GM19452 (cell line): Measurements from ENCODE around the gene CNPY1.
A peak's percentile ranks its signal among the peaks of the same experiment; 100 is the strongest.

Experiments
- ATAC-seq: cut with Tn5 transposase; IDR thresholded peaks from one replicate; pipeline ENCODE4 v1.9.1; 2021; ENCODE audit not compliant: unreplicated experiment

The CNPY1 gene

GRCh38 chr7:155490697-155491628, 55.4 kb downstream of the CNPY1 start:
- ATAC-seq, result peak; percentile 97

GRCh38 chr7:155489862-155490696, 56.3 kb downstream of the CNPY1 start:
- no peak for ATAC-seq

- no peak for ATAC-seq
These were observed 57.1 kb downstream of the CNPY1 start for GRCh38 chr7:155489158-155489840.

- ATAC-seq, result no peak
These were observed 57.8 kb downstream of the CNPY1 start for GRCh38 chr7:155488483-155489127.

- no peak for ATAC-seq
These were observed 58.6 kb downstream of the CNPY1 start for GRCh38 chr7:155487509-155488482.

- ATAC-seq, result no peak
These were observed 59.4 kb downstream of the CNPY1 start for GRCh38 chr7:155486783-155487508.

GRCh38 chr7:155484483-155485399, 61.6 kb downstream of the CNPY1 start:
- ATAC-seq, result no peak

- ATAC-seq, result no peak
These were observed 62.5 kb downstream of the CNPY1 start for GRCh38 chr7:155483868-155484325.

- no peak for ATAC-seq
These were observed 63.1 kb downstream of the CNPY1 start for GRCh38 chr7:155483245-155483644.

- no peak for ATAC-seq
These were observed 63.7 kb downstream of the CNPY1 start for GRCh38 chr7:155482511-155483183.

- no peak for ATAC-seq
These were observed 64.6 kb downstream of the CNPY1 start for GRCh38 chr7:155481764-155482163.

- ATAC-seq, result peak; percentile 96
These were observed 68.9 kb downstream of the CNPY1 start for GRCh38 chr7:155477476-155477875.

- ATAC-seq, result no peak
These were observed 74.6 kb downstream of the CNPY1 start for GRCh38 chr7:155471718-155472117.

- no peak for ATAC-seq
These were observed 75.4 kb downstream of the CNPY1 start for GRCh38 chr7:155470686-155471638.

- ATAC-seq, result no peak
These were observed 76.2 kb downstream of the CNPY1 start for GRCh38 chr7:155470186-155470487.
